ENCODE measurements around the gene GGACT.

The GGACT gene

GRCh38 chr13:100602493-100603111 is 14.0 kb upstream of the GGACT start:
- Histone ChIP-seq H3K27me3 (ENCODE audit: control insufficient read depth, insufficient read depth, low read length) (no peaks in the 10 kb centered on the region), H3K27ac (no peak overlapping the region), H3K4me1 (no peaks in the 10 kb centered on the region), H3K4me2 (ENCODE audit: low read length) (no peak overlapping the region), H3K36me3 (ENCODE audit: control insufficient read depth, insufficient read depth, low read length) (no peaks in the 10 kb centered on the region), H2AFZ (no peak overlapping the region), H3K9me3 (ENCODE audit: control insufficient read depth, low read length) (no peaks in the 10 kb centered on the region), H3K4me3 (ENCODE audit: low read depth, low read length) (no peak overlapping the region), H3K79me2 (no peaks in the 10 kb centered on the region), H3K9ac (no peak overlapping the region)
- TF ChIP-seq, protein P1, sequence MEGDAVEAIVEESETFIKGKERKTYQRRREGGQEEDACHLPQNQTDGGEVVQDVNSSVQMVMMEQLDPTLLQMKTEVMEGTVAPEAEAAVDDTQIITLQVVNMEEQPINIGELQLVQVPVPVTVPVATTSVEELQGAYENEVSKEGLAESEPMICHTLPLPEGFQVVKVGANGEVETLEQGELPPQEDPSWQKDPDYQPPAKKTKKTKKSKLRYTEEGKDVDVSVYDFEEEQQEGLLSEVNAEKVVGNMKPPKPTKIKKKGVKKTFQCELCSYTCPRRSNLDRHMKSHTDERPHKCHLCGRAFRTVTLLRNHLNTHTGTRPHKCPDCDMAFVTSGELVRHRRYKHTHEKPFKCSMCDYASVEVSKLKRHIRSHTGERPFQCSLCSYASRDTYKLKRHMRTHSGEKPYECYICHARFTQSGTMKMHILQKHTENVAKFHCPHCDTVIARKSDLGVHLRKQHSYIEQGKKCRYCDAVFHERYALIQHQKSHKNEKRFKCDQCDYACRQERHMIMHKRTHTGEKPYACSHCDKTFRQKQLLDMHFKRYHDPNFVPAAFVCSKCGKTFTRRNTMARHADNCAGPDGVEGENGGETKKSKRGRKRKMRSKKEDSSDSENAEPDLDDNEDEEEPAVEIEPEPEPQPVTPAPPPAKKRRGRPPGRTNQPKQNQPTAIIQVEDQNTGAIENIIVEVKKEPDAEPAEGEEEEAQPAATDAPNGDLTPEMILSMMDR (IDR thresholded peaks at IDR 0.05): no peak

DNA sequence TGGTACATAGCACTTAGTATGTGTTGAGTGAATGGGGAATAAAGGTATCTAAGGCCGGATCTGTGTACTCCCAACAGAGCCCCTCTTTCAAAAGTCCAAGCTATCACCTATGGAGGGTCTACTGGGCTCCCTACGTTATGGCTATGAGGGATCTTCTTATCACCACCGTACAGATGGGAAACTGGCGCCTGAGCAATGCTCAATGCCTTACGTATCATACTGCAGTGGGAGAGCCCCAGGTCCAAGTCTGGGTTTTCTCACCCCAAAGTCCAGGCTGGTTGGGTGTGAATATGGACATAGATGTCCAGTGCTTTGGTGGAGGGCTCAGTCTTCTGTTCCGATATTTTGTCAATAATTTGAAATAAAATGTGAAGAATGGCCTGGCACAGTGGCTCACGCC is 13.1 kb upstream of the GGACT start:
- Histone ChIP-seq H3K36me3 (ENCODE audit: control insufficient read depth, insufficient read depth, low read length) (no peaks in the 10 kb centered on the region), H3K79me2 (no peaks in the 10 kb centered on the region), H3K27ac (no peak overlapping the region), H3K27me3 (ENCODE audit: control insufficient read depth, insufficient read depth, low read length) (no peaks in the 10 kb centered on the region), H3K4me3 (ENCODE audit: low read depth, low read length) (no peak overlapping the region), H3K4me1 (no peaks in the 10 kb centered on the region), H3K9ac (no peak overlapping the region), H2AFZ (no peak overlapping the region), H3K4me2 (ENCODE audit: low read length) (no peak overlapping the region), H3K9me3 (ENCODE audit: control insufficient read depth, low read length) (no peaks in the 10 kb centered on the region)
- TF ChIP-seq, protein P1 (IDR thresholded peaks at IDR 0.05): no peak

GRCh38 chr13:100600915-100601314 is 12.3 kb upstream of the GGACT start:
- H3K9me3 ChIP-seq (ENCODE audit: control insufficient read depth, low read length): no peaks in the 10 kb centered on the region
- H3K4me2 ChIP-seq (ENCODE audit: low read length): no peak overlapping the region
- no peaks in the 10 kb centered on the region for H3K36me3 ChIP-seq (ENCODE audit: control insufficient read depth, insufficient read depth, low read length)
- TF ChIP-seq, protein P1 (IDR thresholded peaks at IDR 0.05): no peak
- H3K4me3 ChIP-seq (ENCODE audit: low read depth, low read length): no peak overlapping the region
- H3K9ac ChIP-seq: no peak overlapping the region
- no peaks in the 10 kb centered on the region for H3K4me1 ChIP-seq
- no peaks in the 10 kb centered on the region for H3K79me2 ChIP-seq
- H3K27ac ChIP-seq: no peak overlapping the region
- H3K27me3 ChIP-seq (ENCODE audit: control insufficient read depth, insufficient read depth, low read length): no peaks in the 10 kb centered on the region
- no peak overlapping the region for H2AFZ ChIP-seq

DNA sequence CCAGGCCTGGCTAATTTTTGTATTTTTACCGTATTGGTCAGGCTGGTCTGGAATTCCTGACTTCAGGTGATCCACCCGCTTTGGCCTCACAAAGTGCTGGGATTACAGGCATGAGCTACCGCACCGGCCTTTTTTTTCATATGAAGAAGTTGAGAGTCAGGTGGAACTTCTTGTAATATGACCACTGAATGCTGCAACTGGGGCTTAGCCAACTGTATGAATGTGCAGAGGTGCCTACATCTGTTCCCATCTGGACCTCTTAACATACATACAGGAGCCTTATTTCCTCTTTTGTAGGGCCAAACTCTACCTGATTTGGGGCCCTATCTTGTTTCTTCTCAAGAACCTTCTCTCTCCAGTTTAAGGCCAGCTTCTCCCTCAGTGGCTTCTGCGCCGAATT is 11.9 kb upstream of the GGACT start:
- H3K4me1 ChIP-seq: peaks cover 4% of the 10 kb centered on the region
- no peak overlapping the region for H3K9ac ChIP-seq
- H2AFZ ChIP-seq: no peak overlapping the region
- H3K4me2 ChIP-seq (ENCODE audit: low read length): no peak overlapping the region
- no peaks in the 10 kb centered on the region for H3K36me3 ChIP-seq (ENCODE audit: control insufficient read depth, insufficient read depth, low read length)
- no peaks in the 10 kb centered on the region for H3K9me3 ChIP-seq (ENCODE audit: control insufficient read depth, low read length)
- TF ChIP-seq, protein P1 (IDR thresholded peaks at IDR 0.05): no peak
- H3K27ac ChIP-seq: no peak overlapping the region
- H3K27me3 ChIP-seq (ENCODE audit: control insufficient read depth, insufficient read depth, low read length): no peaks in the 10 kb centered on the region
- no peak overlapping the region for H3K4me3 ChIP-seq (ENCODE audit: low read depth, low read length)
- H3K79me2 ChIP-seq: no peaks in the 10 kb centered on the region

- Histone ChIP-seq H3K79me2 (no peaks in the 10 kb centered on the region), H3K9ac (no peak overlapping the region), H3K4me2 (ENCODE audit: low read length) (no peak overlapping the region), H3K9me3 (ENCODE audit: control insufficient read depth, low read length) (no peaks in the 10 kb centered on the region), H2AFZ (no peak overlapping the region), H3K27me3 (ENCODE audit: control insufficient read depth, insufficient read depth, low read length) (no peaks in the 10 kb centered on the region), H3K4me3 (ENCODE audit: low read depth, low read length) (no peak overlapping the region), H3K4me1 (peaks cover 19% of the 10 kb centered on the region), H3K27ac (no peak overlapping the region), H3K36me3 (ENCODE audit: control insufficient read depth, insufficient read depth, low read length) (no peaks in the 10 kb centered on the region)
- TF ChIP-seq, protein P1 (IDR thresholded peaks at IDR 0.05): no peak
Observed at GRCh38 chr13:100597253-100597652, 8.7 kb upstream of the GGACT start.
